HG03159 (cell line): Measurements from ENCODE around the gene AGBL1.
"Not testable (repeated sequence)": the region's sequence is repeated elsewhere in the genome, so short reads cannot be mapped to it uniquely, and the experiment has no call there.

Experiments used
- ATAC-seq: cut with Tn5 transposase; IDR thresholded peaks from one replicate; pipeline ENCODE4 v1.9.1; 2021; ENCODE audit warnings: mild to moderate bottlenecking, moderate library complexity; ENCODE audit not compliant: unreplicated experiment

AGBL1 gene

GRCh38 chr15:86392296-86392695 lies 312.6 kb downstream of the AGBL1 start:
- ATAC-seq, result no peak

GRCh38 chr15:86392874-86393273 lies 313.2 kb downstream of the AGBL1 start:
- no peak for ATAC-seq

GRCh38 chr15:86394866-86395265 lies 315.2 kb downstream of the AGBL1 start:
- no peak for ATAC-seq

GRCh38 chr15:86399041-86399954 lies 319.6 kb downstream of the AGBL1 start:
- no peak for ATAC-seq

- no peak for ATAC-seq
These were observed 323.6 kb downstream of the AGBL1 start for GRCh38 chr15:86403221-86403620.

- ATAC-seq, result no peak
These were observed 324.4 kb downstream of the AGBL1 start for GRCh38 chr15:86403914-86404583.

- ATAC-seq, result no peak
These were observed 328.6 kb downstream of the AGBL1 start for GRCh38 chr15:86408261-86408660.

- ATAC-seq, result no peak
These were observed 332.2 kb downstream of the AGBL1 start for GRCh38 chr15:86411916-86412315.

GRCh38 chr15:86413191-86413590 lies 333.5 kb downstream of the AGBL1 start:
- no peak for ATAC-seq

- ATAC-seq, result no peak
These were observed 346.1 kb downstream of the AGBL1 start for GRCh38 chr15:86425746-86426145.

- no peak for ATAC-seq
These were observed 353.2 kb downstream of the AGBL1 start for GRCh38 chr15:86432861-86433260.

GRCh38 chr15:86433983-86434382 lies 354.3 kb downstream of the AGBL1 start:
- ATAC-seq, result no peak

GRCh38 chr15:86439614-86440013 lies 359.9 kb downstream of the AGBL1 start:
- no peak for ATAC-seq

GRCh38 chr15:86444527-86444926 lies 364.9 kb downstream of the AGBL1 start:
- ATAC-seq, result no peak

GRCh38 chr15:86445579-86446252 lies 366.0 kb downstream of the AGBL1 start:
- no peak for ATAC-seq

GRCh38 chr15:86446253-86446640 lies 366.6 kb downstream of the AGBL1 start:
- ATAC-seq, result no peak

GRCh38 chr15:86465470-86466039 lies 385.9 kb downstream of the AGBL1 start:
- ATAC-seq, result not testable (repeated sequence)

GRCh38 chr15:86481720-86482119 lies 402.0 kb downstream of the AGBL1 start:
- no peak for ATAC-seq

- peak; percentile 58 for ATAC-seq
These were observed 404.3 kb downstream of the AGBL1 start for GRCh38 chr15:86483936-86484335.

GRCh38 chr15:86488046-86488445 lies 408.4 kb downstream of the AGBL1 start:
- no peak for ATAC-seq

GRCh38 chr15:86489981-86490380 lies 410.3 kb downstream of the AGBL1 start:
- ATAC-seq, result no peak
